Measurements from ENCODE around the gene ARMC5.
A peak's percentile ranks its signal among the peaks of the same experiment; 100 is the strongest.

Gene ARMC5

GRCh38 chr16:31427441-31428278 is 31.6 kb upstream of the ARMC5 start:
- no peak for TF ChIP-seq EP300 (IDR thresholded peaks at IDR 0.05; ENCODE audit: borderline replicate concordance)
- TF ChIP-seq, protein P1, sequence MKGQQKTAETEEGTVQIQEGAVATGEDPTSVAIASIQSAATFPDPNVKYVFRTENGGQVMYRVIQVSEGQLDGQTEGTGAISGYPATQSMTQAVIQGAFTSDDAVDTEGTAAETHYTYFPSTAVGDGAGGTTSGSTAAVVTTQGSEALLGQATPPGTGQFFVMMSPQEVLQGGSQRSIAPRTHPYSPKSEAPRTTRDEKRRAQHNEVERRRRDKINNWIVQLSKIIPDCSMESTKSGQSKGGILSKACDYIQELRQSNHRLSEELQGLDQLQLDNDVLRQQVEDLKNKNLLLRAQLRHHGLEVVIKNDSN (IDR thresholded peaks at IDR 0.05) = no peak
- no peak for TF ChIP-seq TAF1 (IDR thresholded peaks at IDR 0.05; ENCODE audit: low read depth)
- TF ChIP-seq EGR1 (IDR thresholded peaks at IDR 0.05) = no peak
- TF ChIP-seq MAX (IDR thresholded peaks at IDR 0.05) = peak; percentile 96

DNA sequence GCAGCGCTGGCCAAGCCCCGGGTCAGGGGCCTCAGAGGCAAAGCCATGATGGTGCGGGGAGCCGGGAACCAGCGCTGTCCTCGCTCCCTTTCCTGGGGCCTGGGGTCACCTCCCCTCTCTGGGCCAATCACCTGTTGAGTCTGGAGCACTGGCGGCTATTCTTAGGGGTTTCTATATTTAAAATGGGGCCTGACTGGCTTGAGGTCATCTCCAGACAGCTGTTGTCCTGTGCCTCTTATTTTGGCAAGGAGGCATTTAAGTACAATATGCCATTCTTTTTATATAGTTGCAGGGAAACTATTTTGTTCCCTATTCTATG is 31.1 kb upstream of the ARMC5 start, which contains the start of gene COX6A2:
Gene COX6A2, minus strand, starts transcription at position 82 of the 319 bp plus-strand sequence. Its CDS starts 35 bp downstream, at position 47.
- TF ChIP-seq NFIC (IDR thresholded peaks at IDR 0.05) (no peak), EP300 (IDR thresholded peaks at IDR 0.05; ENCODE audit: borderline replicate concordance) (no peak), CEBPB (IDR thresholded peaks at IDR 0.05) (no peak), FOXM1 (IDR thresholded peaks at IDR 0.05; ENCODE audit: borderline replicate concordance, low read depth) (no peak), YY1 (IDR thresholded peaks at IDR 0.05; ENCODE audit: low read depth) (no peak), TAF1 (IDR thresholded peaks at IDR 0.05; ENCODE audit: low read depth) (no peak), TCF12 (IDR thresholded peaks at IDR 0.05; ENCODE audit: low read depth) (no peak), MAX (IDR thresholded peaks at IDR 0.05) (no peak), EGR1 (IDR thresholded peaks at IDR 0.05) (no peak), TEAD4 (IDR thresholded peaks at IDR 0.05) (no peak)
- TF ChIP-seq, protein P1 (IDR thresholded peaks at IDR 0.05) = no peak

- TF ChIP-seq EGR1 (IDR thresholded peaks at IDR 0.05) (no peak), RAD21 (IDR thresholded peaks at IDR 0.05; ENCODE audit: low read depth) (no peak), CEBPB (IDR thresholded peaks at IDR 0.05) (no peak), YY1 (IDR thresholded peaks at IDR 0.05; ENCODE audit: low read depth) (no peak)
- TF ChIP-seq, protein P1 (IDR thresholded peaks at IDR 0.05) = no peak
These were observed 30.6 kb upstream of the ARMC5 start for GRCh38 chr16:31428638-31429247.

DNA sequence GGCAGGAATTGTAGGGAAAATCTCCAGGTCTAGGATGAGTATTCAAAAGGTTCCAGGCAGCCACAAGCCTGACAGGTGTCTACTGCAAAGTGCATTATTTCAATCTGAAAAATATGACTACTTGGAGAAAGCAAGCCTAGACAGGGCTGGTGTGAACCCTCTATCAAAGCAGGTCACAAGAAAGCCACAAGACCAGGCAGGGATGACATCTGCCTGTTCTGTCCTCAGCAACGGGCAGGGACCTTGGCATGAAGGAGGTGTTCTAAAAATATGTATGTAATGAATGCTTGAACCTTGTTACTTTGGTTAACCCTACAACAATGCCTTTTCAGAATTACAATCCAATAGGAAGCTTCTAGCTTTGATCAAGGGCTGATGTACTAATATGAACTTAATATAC is 30.0 kb upstream of the ARMC5 start:
- TF ChIP-seq REST (IDR thresholded peaks at IDR 0.05; ENCODE audit: low read depth) (no peak), ZBTB7A (IDR thresholded peaks at IDR 0.05; ENCODE audit: low read depth) (no peak), FOXM1 (IDR thresholded peaks at IDR 0.05; ENCODE audit: borderline replicate concordance, low read depth) (no peak), MAX (IDR thresholded peaks at IDR 0.05) (no peak), TAF1 (IDR thresholded peaks at IDR 0.05; ENCODE audit: low read depth) (no peak), EGR1 (IDR thresholded peaks at IDR 0.05) (no peak), CREB1 (IDR thresholded peaks at IDR 0.05; ENCODE audit: low read depth) (no peak), NFIC (IDR thresholded peaks at IDR 0.05) (no peak), CEBPB (IDR thresholded peaks at IDR 0.05) (no peak), EP300 (IDR thresholded peaks at IDR 0.05; ENCODE audit: borderline replicate concordance) (no peak), YY1 (IDR thresholded peaks at IDR 0.05; ENCODE audit: low read depth) (no peak), TCF12 (IDR thresholded peaks at IDR 0.05; ENCODE audit: low read depth) (no peak), RAD21 (IDR thresholded peaks at IDR 0.05; ENCODE audit: low read depth) (no peak), TEAD4 (IDR thresholded peaks at IDR 0.05) (no peak)
- TF ChIP-seq, protein P1 (IDR thresholded peaks at IDR 0.05) = no peak

DNA sequence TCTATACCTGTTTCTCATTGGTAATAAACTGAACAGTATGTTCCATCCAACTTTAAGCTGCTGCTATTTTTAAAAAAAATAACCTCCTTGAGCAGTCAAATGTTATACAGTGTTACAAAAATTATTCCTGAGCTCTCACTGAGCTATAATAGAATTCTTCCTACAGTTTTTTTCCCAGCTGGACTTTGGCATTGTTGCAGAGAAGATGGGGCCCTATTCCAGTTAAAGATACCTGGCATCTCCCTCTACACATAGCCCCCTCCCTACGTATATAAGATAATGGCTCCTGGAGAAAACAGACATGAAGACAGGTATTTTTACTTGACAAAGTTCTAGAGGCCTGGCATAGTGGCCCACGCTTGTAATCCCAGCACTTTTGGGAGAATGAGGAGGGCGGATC is 29.5 kb upstream of the ARMC5 start:
- TF ChIP-seq MAX (IDR thresholded peaks at IDR 0.05) (no peak), REST (IDR thresholded peaks at IDR 0.05; ENCODE audit: low read depth) (no peak), ZBTB7A (IDR thresholded peaks at IDR 0.05; ENCODE audit: low read depth) (no peak), TEAD4 (IDR thresholded peaks at IDR 0.05) (no peak), NFIC (IDR thresholded peaks at IDR 0.05) (no peak), EP300 (IDR thresholded peaks at IDR 0.05; ENCODE audit: borderline replicate concordance) (no peak), TCF12 (IDR thresholded peaks at IDR 0.05; ENCODE audit: low read depth) (no peak), CREB1 (IDR thresholded peaks at IDR 0.05; ENCODE audit: low read depth) (no peak), YY1 (IDR thresholded peaks at IDR 0.05; ENCODE audit: low read depth) (no peak), TAF1 (IDR thresholded peaks at IDR 0.05; ENCODE audit: low read depth) (no peak), RAD21 (IDR thresholded peaks at IDR 0.05; ENCODE audit: low read depth) (no peak), FOXM1 (IDR thresholded peaks at IDR 0.05; ENCODE audit: borderline replicate concordance, low read depth) (no peak), EGR1 (IDR thresholded peaks at IDR 0.05) (no peak), CEBPB (IDR thresholded peaks at IDR 0.05) (no peak)
- TF ChIP-seq, protein P1 (IDR thresholded peaks at IDR 0.05) = no peak
